ENCODE measurements around the gene PDP2. TPM values are rescaled to one million over a fixed set of nuclear protein-coding genes. Genes with fewer than 3 reads are reported as not detected.

Gene PDP2
- total RNA-seq, 2 donors from 2014 or later, result 4.4 to 6.9 TPM

DNA sequence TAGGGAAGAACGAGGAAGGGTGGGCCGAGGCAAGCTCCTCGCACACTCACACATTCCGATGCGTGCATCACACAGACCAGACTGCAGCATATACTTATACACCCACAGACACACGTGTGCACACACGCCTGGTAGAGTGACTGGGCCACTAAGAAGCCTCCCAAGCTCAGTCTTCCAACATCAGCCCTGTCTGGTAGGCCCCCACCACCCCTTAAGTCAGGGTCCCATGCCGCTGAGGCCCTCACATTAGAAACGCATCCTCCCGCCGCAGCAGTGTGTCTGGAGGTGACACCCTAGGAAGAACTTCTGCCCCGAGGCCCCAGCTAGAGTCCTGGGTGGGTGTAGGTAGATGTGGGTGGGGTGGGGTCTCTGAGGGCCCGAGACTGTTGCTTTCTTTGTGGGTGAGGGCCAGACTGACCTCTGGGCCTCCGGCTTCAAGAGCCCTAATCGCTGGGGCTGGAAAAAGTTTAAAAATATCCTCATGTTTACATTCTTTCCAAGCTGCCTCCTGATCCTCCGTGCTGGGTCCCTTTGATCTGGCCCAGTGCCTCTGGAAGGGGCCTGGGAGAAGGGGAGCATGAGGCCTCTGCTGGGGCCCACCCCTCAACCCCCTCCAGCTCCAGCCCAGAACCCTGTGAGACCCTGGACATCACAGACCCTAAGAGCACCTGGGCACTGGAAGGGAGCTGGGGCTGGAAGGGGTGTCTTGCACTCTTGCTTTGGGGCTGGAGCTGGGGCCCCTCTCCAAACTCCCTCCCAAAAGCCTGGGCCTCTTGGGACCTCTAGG is 24.7 kb downstream of the PDP2 start:
- intact Hi-C loops (cut with DNase I), result no loop called here
- ATAC-seq, result no peak

DNA sequence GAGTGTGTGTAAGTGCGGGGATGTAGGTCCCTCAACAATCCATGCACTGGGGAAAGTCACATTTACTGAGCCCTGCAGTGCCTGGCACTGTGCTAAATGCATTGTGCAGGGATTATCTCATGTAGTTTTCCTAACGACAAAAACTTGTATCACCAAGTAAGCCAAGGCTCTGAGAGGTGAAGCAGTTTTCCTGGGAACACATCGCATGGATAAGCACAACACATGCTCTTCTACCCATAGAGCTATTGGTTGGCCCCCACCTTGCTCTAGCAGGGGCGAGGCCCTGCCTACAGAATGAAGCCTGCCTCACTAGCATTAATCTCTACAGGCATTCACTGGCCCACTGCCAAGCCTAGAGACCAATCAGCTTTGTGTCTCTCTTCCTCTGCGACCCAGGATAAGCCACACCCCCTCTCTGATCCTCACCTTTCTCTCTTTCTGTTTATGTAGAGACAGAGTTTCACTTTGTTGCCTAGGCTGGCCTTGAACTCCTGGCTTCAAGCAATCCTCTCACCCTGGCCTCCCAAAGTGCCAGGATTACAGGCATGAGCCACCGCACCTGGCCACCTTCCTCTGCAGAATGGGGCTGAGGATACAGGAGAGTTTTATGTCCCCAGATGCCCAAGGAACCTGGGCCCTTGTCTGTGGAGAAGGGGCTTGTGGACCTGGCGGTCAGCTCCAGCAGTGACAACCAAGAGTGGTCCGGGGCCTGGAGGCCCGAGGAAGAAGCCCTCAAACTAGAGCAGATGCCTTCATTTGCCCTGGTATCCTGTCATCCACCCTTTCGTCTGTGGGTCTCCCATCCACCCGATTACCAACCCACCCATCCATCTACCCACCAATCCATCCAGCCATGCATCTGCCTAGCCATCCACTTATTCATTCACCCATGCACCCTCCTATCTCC is 25.6 kb downstream of the PDP2 start:
- Histone ChIP-seq H3K36me3 (replicated peaks in 1 of 2; ENCODE audit: insufficient read depth in 1 of 2, low read depth in 2 of 2) (no peaks in the 10 kb centered on the region), H3K4me1 (peaks cover 27% of the 10 kb centered on the region), H3K9me3 (no peaks in the 10 kb centered on the region), H3K4me3 (no peak overlapping the region), H3K27ac (peak overlapping the region in 1 of 4 donors; percentile 13), H3K27me3 (no peaks in the 10 kb centered on the region)
- intact Hi-C loops (cut with DNase I), result no loop called here
- peak; percentile 57 to 81 (median 74) for DNase-seq
- peak; percentile 58 for ATAC-seq
- WGBS, 2 donors, result 58 to 70% methylated on average over 9 to 10 of the region's 11 CpGs
- TF ChIP-seq POLR2A (IDR thresholded peaks at IDR 0.05), result no peak

More for the DNA sequence above, 24.7 kb downstream of the PDP2 start:
- Histone ChIP-seq H3K27me3 (no peaks in the 10 kb centered on the region), H3K27ac (peak overlapping the region in 1 of 4 donors; percentile 10), H3K9me3 (no peaks in the 10 kb centered on the region), H3K36me3 (replicated peaks in 1 of 2; ENCODE audit: insufficient read depth in 1 of 2, low read depth in 2 of 2) (no peaks in the 10 kb centered on the region), H3K4me1 (peaks cover 36% of the 10 kb centered on the region), H3K4me3 (no peak overlapping the region)
- WGBS, 2 donors, result 59 to 61% methylated on average over 16 of the region's 16 CpGs
- TF ChIP-seq, protein P1, sequence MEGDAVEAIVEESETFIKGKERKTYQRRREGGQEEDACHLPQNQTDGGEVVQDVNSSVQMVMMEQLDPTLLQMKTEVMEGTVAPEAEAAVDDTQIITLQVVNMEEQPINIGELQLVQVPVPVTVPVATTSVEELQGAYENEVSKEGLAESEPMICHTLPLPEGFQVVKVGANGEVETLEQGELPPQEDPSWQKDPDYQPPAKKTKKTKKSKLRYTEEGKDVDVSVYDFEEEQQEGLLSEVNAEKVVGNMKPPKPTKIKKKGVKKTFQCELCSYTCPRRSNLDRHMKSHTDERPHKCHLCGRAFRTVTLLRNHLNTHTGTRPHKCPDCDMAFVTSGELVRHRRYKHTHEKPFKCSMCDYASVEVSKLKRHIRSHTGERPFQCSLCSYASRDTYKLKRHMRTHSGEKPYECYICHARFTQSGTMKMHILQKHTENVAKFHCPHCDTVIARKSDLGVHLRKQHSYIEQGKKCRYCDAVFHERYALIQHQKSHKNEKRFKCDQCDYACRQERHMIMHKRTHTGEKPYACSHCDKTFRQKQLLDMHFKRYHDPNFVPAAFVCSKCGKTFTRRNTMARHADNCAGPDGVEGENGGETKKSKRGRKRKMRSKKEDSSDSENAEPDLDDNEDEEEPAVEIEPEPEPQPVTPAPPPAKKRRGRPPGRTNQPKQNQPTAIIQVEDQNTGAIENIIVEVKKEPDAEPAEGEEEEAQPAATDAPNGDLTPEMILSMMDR (IDR thresholded peaks at IDR 0.05), result no peak
- no peak for TF ChIP-seq POLR2A (IDR thresholded peaks at IDR 0.05)
- DNase-seq, result no peak

DNA sequence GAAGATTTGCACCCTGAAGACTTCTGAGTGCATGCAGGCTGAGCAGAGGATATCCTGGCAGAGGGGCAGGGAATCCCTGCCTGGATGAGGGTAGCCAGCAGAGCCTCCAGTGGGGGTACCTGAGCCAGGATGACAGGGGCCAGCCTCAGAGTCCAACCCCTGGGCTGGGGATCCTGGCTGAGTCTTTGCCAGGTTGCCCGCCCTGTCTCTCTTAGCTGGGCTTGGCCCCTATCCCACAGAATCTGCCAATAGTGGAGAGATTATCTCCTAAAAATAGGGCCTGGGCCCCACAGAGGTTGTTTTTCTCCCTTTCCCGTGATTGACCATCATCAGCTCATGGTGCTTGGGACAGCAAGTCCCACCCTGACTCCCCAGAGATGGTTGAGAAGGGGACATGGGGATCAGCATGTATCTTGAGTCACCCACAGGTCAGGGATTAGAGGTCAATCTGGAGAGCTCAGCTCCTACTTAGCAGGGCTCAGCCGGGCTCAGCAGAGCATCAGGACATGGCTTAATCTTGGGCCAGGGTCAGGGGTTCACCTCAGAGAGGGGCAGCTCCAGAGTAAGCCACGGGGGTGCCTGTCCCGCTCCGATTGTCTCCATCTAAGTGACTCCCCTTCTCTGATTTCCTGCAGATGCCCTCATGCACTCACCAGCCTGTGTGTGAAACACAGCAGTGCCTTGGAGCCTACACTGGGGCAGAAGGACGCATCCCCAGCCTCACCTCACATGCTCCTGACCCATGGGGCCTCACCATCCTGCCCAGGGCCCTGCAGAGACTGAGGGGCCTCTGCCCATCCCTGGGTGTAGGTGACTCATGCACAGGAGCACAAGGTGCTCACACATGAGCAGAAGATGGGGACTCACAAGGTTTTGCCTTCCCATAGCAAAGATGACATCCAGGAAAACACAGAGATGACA is 26.9 kb downstream of the PDP2 start:
- intact Hi-C loops (cut with DNase I), result no loop called here
- ATAC-seq, result no peak
- TF ChIP-seq, protein P1 (IDR thresholded peaks at IDR 0.05), result no peak
- TF ChIP-seq POLR2A (IDR thresholded peaks at IDR 0.05), result no peak

DNA sequence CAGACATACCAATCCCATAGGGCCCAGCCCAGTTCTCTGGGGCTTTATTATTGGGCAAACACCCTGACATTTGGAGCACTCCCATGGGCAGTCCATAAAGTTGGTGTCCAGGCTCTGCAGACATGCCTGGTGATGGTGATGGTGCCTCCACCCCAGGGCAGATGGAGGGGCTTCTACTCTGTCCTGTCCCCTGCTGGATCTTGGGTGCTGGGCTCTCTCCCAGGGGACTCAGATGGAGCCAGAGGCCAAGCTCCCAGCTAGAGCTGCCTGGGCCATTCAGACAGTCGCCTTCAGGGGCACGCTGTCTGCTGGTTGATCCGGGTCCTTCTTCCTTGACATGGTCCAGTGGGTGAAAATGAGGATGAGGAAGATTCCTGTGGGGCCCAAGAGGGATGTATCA is 27.8 kb downstream of the PDP2 start:
- Histone ChIP-seq H3K4me3 (no peak overlapping the region), H3K27me3 (no peaks in the 10 kb centered on the region), H3K9me3 (no peaks in the 10 kb centered on the region), H3K27ac (no peak overlapping the region), H3K36me3 (replicated peaks in 1 of 2; ENCODE audit: insufficient read depth in 1 of 2, low read depth in 2 of 2) (no peaks in the 10 kb centered on the region), H3K4me1 (peaks cover 24% of the 10 kb centered on the region)
- DNase-seq (no peak), ATAC-seq (no peak)
- WGBS, 2 donors, result 78 to 84% methylated on average over 3 of the region's 3 CpGs
- TF ChIP-seq, protein P1 (IDR thresholded peaks at IDR 0.05), result no peak
- intact Hi-C loops (cut with DNase I), result no loop called here

More for the DNA sequence above, 26.9 kb downstream of the PDP2 start:
- Histone ChIP-seq H3K36me3 (replicated peaks in 1 of 2; ENCODE audit: insufficient read depth in 1 of 2, low read depth in 2 of 2) (no peaks in the 10 kb centered on the region), H3K9me3 (no peaks in the 10 kb centered on the region), H3K27ac (no peak overlapping the region), H3K27me3 (no peaks in the 10 kb centered on the region), H3K4me1 (peaks cover 24% of the 10 kb centered on the region), H3K4me3 (no peak overlapping the region)
- DNase-seq, result no peak
- 59 to 72% methylated on average over 3 to 7 of the region's 7 CpGs for WGBS, 2 donors

Data from body of pancreas (tissue), 4 donors.